Endothelial cell (in vitro differentiated cells): ENCODE data around the gene CCDC47. TPM values are rescaled to one million over a fixed set of nuclear protein-coding genes. Genes with fewer than 3 reads are reported as not detected.

Experiments used
- DNase-seq: peaks from one replicate; pipeline ENCODE4 v3.0.0; 2021; ENCODE audit warnings: low spot score
- H3K27ac Mint-ChIP-seq: one replicate; pipeline ENCODE4 v1.8.0; 2021; ENCODE audit warnings: mixed read lengths, inconsistent platforms; ENCODE audit not compliant: unreplicated experiment
- H3K27me3 Mint-ChIP-seq: one replicate; pipeline ENCODE4 v1.8.0; 2021; ENCODE audit warnings: mild to moderate bottlenecking, moderate library complexity, mixed read lengths, inconsistent platforms; ENCODE audit not compliant: unreplicated experiment
- H3K36me3 Mint-ChIP-seq: one replicate; pipeline ENCODE4 v1.8.0; 2021; ENCODE audit warnings: mild to moderate bottlenecking, low read depth, mixed read lengths, inconsistent platforms; ENCODE audit not compliant: unreplicated experiment
- H3K4me1 Mint-ChIP-seq: one replicate; pipeline ENCODE4 v1.8.0; 2021; ENCODE audit warnings: mild to moderate bottlenecking, mixed read lengths, inconsistent platforms; ENCODE audit not compliant: unreplicated experiment
- H3K4me3 Mint-ChIP-seq: one replicate; pipeline ENCODE4 v1.8.0; 2021; ENCODE audit warnings: mild to moderate bottlenecking, mixed read lengths, inconsistent platforms; ENCODE audit not compliant: unreplicated experiment
- H3K9me3 Mint-ChIP-seq: one replicate; pipeline ENCODE4 v1.8.0; 2021; ENCODE audit warnings: mixed read lengths, inconsistent platforms; ENCODE audit not compliant: unreplicated experiment
- total RNA-seq: library from RNA; stranded (reverse); fragmentation: NEBNext Ultra II Directional; extraction: Animal tissue kit (Norgen Biotek cat#: 25700); gene quantifications from one replicate; pipeline ENCODE4 v1.2.1, GENCODE V29; 2021; ENCODE audit not compliant: unreplicated experiment
- TF ChIP-seq, protein P1 (sequence below): fragments of 200-600 bp; sonication (generic); IDR thresholded peaks from one replicate; pipeline ENCODE4 v1.5.0; 2021; ENCODE audit warnings: antibody characterized with exemption; ENCODE audit not compliant: unreplicated experiment

CCDC47 gene
- total RNA-seq, 1 donor from 2014 or later: 58.0 TPM

DNA sequence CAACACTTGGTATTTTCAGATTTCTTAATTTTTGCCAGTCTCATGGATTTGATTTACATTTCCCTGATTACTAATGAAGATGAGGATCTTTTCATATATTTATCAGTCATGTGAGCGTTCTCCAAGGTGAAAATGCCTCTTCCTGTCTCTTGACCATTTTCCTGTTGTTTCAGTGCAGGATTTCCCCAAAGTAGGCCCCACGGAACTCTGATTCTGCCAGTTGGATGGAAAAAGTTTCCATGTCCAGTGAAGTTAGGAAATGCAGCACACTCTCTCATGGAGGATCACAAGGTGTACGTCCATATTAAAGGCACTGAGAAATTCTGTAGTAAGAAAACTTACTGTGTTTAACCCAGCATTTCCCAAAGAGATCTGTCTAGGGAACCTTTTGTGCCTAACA, 57.0 kb downstream of the CCDC47 start:
- TF ChIP-seq, protein P1, sequence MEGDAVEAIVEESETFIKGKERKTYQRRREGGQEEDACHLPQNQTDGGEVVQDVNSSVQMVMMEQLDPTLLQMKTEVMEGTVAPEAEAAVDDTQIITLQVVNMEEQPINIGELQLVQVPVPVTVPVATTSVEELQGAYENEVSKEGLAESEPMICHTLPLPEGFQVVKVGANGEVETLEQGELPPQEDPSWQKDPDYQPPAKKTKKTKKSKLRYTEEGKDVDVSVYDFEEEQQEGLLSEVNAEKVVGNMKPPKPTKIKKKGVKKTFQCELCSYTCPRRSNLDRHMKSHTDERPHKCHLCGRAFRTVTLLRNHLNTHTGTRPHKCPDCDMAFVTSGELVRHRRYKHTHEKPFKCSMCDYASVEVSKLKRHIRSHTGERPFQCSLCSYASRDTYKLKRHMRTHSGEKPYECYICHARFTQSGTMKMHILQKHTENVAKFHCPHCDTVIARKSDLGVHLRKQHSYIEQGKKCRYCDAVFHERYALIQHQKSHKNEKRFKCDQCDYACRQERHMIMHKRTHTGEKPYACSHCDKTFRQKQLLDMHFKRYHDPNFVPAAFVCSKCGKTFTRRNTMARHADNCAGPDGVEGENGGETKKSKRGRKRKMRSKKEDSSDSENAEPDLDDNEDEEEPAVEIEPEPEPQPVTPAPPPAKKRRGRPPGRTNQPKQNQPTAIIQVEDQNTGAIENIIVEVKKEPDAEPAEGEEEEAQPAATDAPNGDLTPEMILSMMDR: no peak
- Mint-ChIP-seq H3K4me3 (peak overlapping the region; percentile 37), H3K9me3 (no peaks in the 10 kb centered on the region), H3K36me3 (peaks cover 12% of the 10 kb centered on the region), H3K27ac (peak overlapping the region; percentile 85), H3K4me1 (peaks cover 17% of the 10 kb centered on the region), H3K27me3 (peaks cover 2% of the 10 kb centered on the region)
- DNase-seq: no peak

DNA sequence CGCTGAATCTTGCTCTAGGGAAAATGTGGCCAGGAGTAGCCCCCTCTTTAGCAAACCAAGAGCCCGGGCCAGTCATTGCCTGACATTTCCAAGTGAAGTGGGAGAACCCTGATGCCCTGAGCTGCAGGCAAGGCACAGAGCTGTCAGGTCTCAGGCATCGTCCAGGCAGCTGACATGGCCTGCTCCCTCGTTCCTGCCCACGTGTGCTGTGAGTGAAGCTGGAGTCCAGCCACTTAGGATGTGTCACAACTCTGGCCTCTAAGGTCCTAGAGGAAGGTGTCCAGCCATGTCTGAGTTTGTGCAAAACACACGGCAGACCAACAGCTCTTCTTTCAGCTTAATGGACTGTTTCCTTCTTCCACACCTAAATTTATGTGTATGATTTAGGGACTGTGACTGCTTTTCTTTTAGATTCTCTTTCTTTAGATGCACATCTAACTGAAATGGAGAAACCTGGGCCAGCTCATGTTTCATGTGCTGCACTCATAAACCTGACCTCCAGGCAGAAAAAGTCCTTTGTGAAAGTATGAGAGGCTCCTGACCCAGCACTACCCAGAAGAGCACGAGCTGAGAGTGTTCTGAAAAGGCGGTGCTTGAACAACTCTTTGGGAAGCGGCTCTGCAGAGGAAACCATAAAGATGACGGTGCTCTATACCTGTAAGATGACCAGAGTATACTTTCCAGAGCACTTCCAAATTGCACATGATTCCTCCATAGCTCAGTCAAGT, 58.7 kb downstream of the CCDC47 start:
- Mint-ChIP-seq H3K27ac (peak overlapping the region; percentile 52), H3K27me3 (peaks cover 2% of the 10 kb centered on the region), H3K9me3 (no peaks in the 10 kb centered on the region), H3K4me1 (peaks cover 17% of the 10 kb centered on the region), H3K4me3 (no peak overlapping the region), H3K36me3 (peaks cover 12% of the 10 kb centered on the region)
- TF ChIP-seq, protein P1: no peak
- no peak for DNase-seq

DNA sequence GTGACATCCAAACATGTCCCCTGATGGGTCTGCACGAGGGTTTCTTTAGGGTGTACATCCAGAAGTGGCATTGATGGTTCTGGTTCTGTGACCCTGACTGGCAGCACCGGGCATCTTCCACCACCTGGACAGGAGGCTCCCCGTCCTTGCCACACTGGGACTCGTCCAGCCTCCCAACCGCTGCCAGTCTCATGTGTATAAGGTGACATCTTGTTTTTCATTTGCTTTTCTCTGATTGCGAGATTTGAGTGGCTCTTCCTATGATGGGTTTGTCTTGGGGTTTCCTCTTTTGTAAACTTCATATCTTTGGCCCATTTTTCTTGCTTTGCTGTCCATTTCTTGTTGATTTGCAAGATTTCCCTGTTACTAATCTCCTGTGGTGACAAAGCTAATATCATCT, 64.3 kb downstream of the CCDC47 start:
- TF ChIP-seq, protein P1: no peak
- peaks cover 27% of the 10 kb centered on the region for H3K36me3 Mint-ChIP-seq
- no peak for DNase-seq
- no peak overlapping the region for H3K27ac Mint-ChIP-seq
- peaks cover 4% of the 10 kb centered on the region for H3K4me1 Mint-ChIP-seq
- H3K27me3 Mint-ChIP-seq: peaks cover 4% of the 10 kb centered on the region
- no peaks in the 10 kb centered on the region for H3K9me3 Mint-ChIP-seq
- no peak overlapping the region for H3K4me3 Mint-ChIP-seq

DNA sequence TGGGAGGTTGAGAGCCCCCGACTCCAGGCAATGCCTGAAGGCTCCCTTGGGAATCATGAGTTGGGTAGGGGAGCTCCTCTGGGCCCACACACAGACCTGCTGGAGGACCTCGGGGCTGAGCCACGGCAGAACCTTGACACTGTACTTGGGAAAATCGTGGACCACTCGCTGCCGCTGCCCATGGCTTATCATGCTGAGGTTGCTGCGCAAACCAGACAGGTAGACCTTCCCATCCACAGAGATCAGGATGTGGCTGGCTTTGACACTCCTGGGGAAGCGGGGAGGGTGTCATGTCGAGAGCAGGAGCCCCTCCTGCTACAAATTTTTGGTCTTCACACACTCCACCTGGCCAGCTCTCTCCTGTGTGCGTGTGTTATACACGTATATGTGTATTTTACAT, 66.2 kb downstream of the CCDC47 start:
- Mint-ChIP-seq H3K4me1 (peaks cover 20% of the 10 kb centered on the region), H3K27me3 (peaks cover 9% of the 10 kb centered on the region)

More for the DNA sequence above, 66.2 kb downstream of the CCDC47 start:
- no peaks in the 10 kb centered on the region for H3K9me3 Mint-ChIP-seq
- no peak for DNase-seq
- H3K27ac Mint-ChIP-seq: no peak overlapping the region
- H3K36me3 Mint-ChIP-seq: peaks cover 29% of the 10 kb centered on the region
- TF ChIP-seq, protein P1: no peak
- no peak overlapping the region for H3K4me3 Mint-ChIP-seq
